ENCODE measurements around the gene RELB. TPM values are rescaled to one million over a fixed set of nuclear protein-coding genes. Genes with fewer than 3 reads are reported as not detected.

The RELB gene
- polyA plus RNA-seq (2012; ENCODE audit: missing spikeins), result 12.6 TPM

- FAIRE-seq (peak; percentile 98), DNase-seq (ENCODE audit: insufficient read length) (peak; percentile 96)
- TF ChIP-seq TAF1 (IDR thresholded peaks at IDR 0.05; ENCODE audit: borderline replicate concordance, low read depth, low read length) (no peak), POLR2AphosphoS5 (IDR thresholded peaks at IDR 0.05; ENCODE audit: low read depth, low read length) (peak; percentile 56; the same call in 1 of the 2 replicates), POLR2A (IDR thresholded peaks at IDR 0.05; ENCODE audit: low read depth, low read length) (peak; percentile 87; the same call in 1 of the 2 replicates)
These were observed at the start of gene RELB for GRCh38 chr19:45001087-45001739. TSS of gene RELB (plus strand) at chr19:45001464. CDS start at chr19:45001580, 116 bp downstream.

- TF ChIP-seq TAF1 (IDR thresholded peaks at IDR 0.05; ENCODE audit: borderline replicate concordance, low read depth, low read length), result no peak
- TF ChIP-seq POLR2A (IDR thresholded peaks at IDR 0.05; ENCODE audit: low read depth, low read length), result no peak
- no peak for TF ChIP-seq POLR2AphosphoS5 (IDR thresholded peaks at IDR 0.05; ENCODE audit: low read depth, low read length)
- DNase-seq (ENCODE audit: insufficient read length) (no peak), FAIRE-seq (no peak)
These were observed 47.0 kb upstream of the RELB start for GRCh38 chr19:44954278-44954648.

GRCh38 chr19:44954649-44955504 is 46.4 kb upstream of the RELB start, which contains the start of gene CLPTM1:
TSS of gene CLPTM1 (plus strand) at chr19:44955380. CDS start at chr19:44955396, 16 bp downstream.
- FAIRE-seq (peak; percentile 95), DNase-seq (ENCODE audit: insufficient read length) (peak; percentile 93)
- peak; percentile 84 for TF ChIP-seq POLR2A (IDR thresholded peaks at IDR 0.05; ENCODE audit: low read depth, low read length)
- TF ChIP-seq POLR2AphosphoS5 (IDR thresholded peaks at IDR 0.05; ENCODE audit: low read depth, low read length), result peak; percentile 74; the same call in 1 of the 2 replicates
- TF ChIP-seq TAF1 (IDR thresholded peaks at IDR 0.05; ENCODE audit: borderline replicate concordance, low read depth, low read length), result peak; percentile 73

GRCh38 chr19:44955505-44956439 is 45.5 kb upstream of the RELB start:
- TF ChIP-seq POLR2A (IDR thresholded peaks at IDR 0.05; ENCODE audit: low read depth, low read length) (no peak), POLR2AphosphoS5 (IDR thresholded peaks at IDR 0.05; ENCODE audit: low read depth, low read length) (no peak), TAF1 (IDR thresholded peaks at IDR 0.05; ENCODE audit: borderline replicate concordance, low read depth, low read length) (no peak)
- FAIRE-seq, result no peak
- DNase-seq (ENCODE audit: insufficient read length), result no peak

GRCh38 chr19:44957526-44957925 is 43.7 kb upstream of the RELB start:
- no peak for FAIRE-seq
- TF ChIP-seq POLR2AphosphoS5 (IDR thresholded peaks at IDR 0.05; ENCODE audit: low read depth, low read length) (no peak), TAF1 (IDR thresholded peaks at IDR 0.05; ENCODE audit: borderline replicate concordance, low read depth, low read length) (no peak), POLR2A (IDR thresholded peaks at IDR 0.05; ENCODE audit: low read depth, low read length) (no peak)
- no peak for DNase-seq (ENCODE audit: insufficient read length)

GRCh38 chr19:44958090-44958489 is 43.2 kb upstream of the RELB start:
- DNase-seq (ENCODE audit: insufficient read length), result no peak
- TF ChIP-seq POLR2AphosphoS5 (IDR thresholded peaks at IDR 0.05; ENCODE audit: low read depth, low read length) (no peak), TAF1 (IDR thresholded peaks at IDR 0.05; ENCODE audit: borderline replicate concordance, low read depth, low read length) (no peak), POLR2A (IDR thresholded peaks at IDR 0.05; ENCODE audit: low read depth, low read length) (no peak)
- FAIRE-seq, result no peak

GRCh38 chr19:44959691-44960090 is 41.6 kb upstream of the RELB start:
- FAIRE-seq (no peak), DNase-seq (ENCODE audit: insufficient read length) (no peak)
- TF ChIP-seq POLR2A (IDR thresholded peaks at IDR 0.05; ENCODE audit: low read depth, low read length) (no peak), TAF1 (IDR thresholded peaks at IDR 0.05; ENCODE audit: borderline replicate concordance, low read depth, low read length) (no peak), POLR2AphosphoS5 (IDR thresholded peaks at IDR 0.05; ENCODE audit: low read depth, low read length) (no peak)

- no peak for FAIRE-seq
- TF ChIP-seq POLR2A (IDR thresholded peaks at IDR 0.05; ENCODE audit: low read depth, low read length) (no peak), POLR2AphosphoS5 (IDR thresholded peaks at IDR 0.05; ENCODE audit: low read depth, low read length) (no peak), TAF1 (IDR thresholded peaks at IDR 0.05; ENCODE audit: borderline replicate concordance, low read depth, low read length) (no peak)
- DNase-seq (ENCODE audit: insufficient read length), result no peak
These were observed 40.1 kb upstream of the RELB start for GRCh38 chr19:44960906-44961728.

GRCh38 chr19:44961821-44962220 is 39.4 kb upstream of the RELB start:
- FAIRE-seq (no peak), DNase-seq (ENCODE audit: insufficient read length) (no peak)
- TF ChIP-seq POLR2A (IDR thresholded peaks at IDR 0.05; ENCODE audit: low read depth, low read length) (no peak), TAF1 (IDR thresholded peaks at IDR 0.05; ENCODE audit: borderline replicate concordance, low read depth, low read length) (no peak), POLR2AphosphoS5 (IDR thresholded peaks at IDR 0.05; ENCODE audit: low read depth, low read length) (no peak)

GRCh38 chr19:44968118-44968517 is 33.1 kb upstream of the RELB start:
- TF ChIP-seq POLR2A (IDR thresholded peaks at IDR 0.05; ENCODE audit: low read depth, low read length), result no peak
- no peak for TF ChIP-seq POLR2AphosphoS5 (IDR thresholded peaks at IDR 0.05; ENCODE audit: low read depth, low read length)
- TF ChIP-seq TAF1 (IDR thresholded peaks at IDR 0.05; ENCODE audit: borderline replicate concordance, low read depth, low read length), result no peak
- no peak for DNase-seq (ENCODE audit: insufficient read length)
- no peak for FAIRE-seq

All from GM12892 (cell line).